Measurements from ENCODE around the gene PPP1R18.

DNA sequence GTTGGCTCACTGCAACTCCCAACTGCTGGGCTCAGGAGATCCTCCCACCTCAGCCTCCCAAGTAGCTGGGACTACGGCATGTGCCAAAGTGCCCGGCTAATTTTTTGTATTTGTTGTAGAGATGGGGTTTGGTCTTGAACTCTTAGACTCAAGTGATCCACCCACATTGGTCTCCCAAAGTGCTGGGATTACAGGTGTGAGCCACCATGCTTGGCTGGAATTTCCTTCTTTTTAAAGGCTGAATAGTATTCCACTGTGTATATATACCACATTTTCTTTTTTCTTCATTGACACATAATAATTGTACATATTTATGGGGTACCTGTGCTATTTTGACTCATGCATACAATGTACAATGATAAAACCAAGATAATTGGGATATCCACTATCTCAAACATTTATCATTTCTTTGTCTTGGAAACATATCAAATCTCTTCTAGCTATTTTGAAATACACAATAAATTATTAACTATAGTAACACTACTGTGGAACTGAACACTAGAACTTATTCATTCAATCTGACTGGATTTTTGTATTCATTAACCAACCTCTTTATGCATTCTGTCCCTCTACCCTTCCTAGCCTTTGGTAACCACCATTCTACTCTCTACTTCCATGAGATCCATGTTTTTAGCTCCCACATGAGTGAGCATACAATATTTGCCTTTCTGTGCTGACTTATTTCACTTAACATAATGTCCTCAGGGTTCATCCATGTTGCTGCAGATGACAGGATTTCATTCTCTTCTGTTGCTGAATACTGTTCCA, 22.8 kb upstream of the PPP1R18 start:
- TF ChIP-seq, protein P1, sequence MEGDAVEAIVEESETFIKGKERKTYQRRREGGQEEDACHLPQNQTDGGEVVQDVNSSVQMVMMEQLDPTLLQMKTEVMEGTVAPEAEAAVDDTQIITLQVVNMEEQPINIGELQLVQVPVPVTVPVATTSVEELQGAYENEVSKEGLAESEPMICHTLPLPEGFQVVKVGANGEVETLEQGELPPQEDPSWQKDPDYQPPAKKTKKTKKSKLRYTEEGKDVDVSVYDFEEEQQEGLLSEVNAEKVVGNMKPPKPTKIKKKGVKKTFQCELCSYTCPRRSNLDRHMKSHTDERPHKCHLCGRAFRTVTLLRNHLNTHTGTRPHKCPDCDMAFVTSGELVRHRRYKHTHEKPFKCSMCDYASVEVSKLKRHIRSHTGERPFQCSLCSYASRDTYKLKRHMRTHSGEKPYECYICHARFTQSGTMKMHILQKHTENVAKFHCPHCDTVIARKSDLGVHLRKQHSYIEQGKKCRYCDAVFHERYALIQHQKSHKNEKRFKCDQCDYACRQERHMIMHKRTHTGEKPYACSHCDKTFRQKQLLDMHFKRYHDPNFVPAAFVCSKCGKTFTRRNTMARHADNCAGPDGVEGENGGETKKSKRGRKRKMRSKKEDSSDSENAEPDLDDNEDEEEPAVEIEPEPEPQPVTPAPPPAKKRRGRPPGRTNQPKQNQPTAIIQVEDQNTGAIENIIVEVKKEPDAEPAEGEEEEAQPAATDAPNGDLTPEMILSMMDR (conservative IDR thresholded peaks at IDR 0.05; ENCODE audit: low read depth, low read length): no peak
- no peak for TF ChIP-seq EZH2phosphoT487 (IDR thresholded peaks at IDR 0.05; ENCODE audit: borderline replicate concordance, low read length)

Data from PC-3 (cell line).